HG03139 (cell line): ENCODE measurements around the gene SAP30BP.

Experiments used
- ATAC-seq: cut with Tn5 transposase; IDR thresholded peaks from one replicate; pipeline ENCODE4 v1.9.1; 2021; ENCODE audit not compliant: unreplicated experiment

SAP30BP gene

GRCh38 chr17:75755990-75756389 is 88.9 kb downstream of the SAP30BP start:
- no peak for ATAC-seq

- ATAC-seq: no peak
Measured at GRCh38 chr17:75756451-75757085, 89.4 kb downstream of the SAP30BP start.

- ATAC-seq: no peak
Measured at GRCh38 chr17:75757086-75757681, 90.0 kb downstream of the SAP30BP start.
